Lower leg skin (tissue), 4 donors: ENCODE measurements around the gene UBL5. TPM values are rescaled to one million over a fixed set of nuclear protein-coding genes. Genes with fewer than 3 reads are reported as not detected.

ENCODE experiments used
- DNase-seq, 2 donors: peaks; one replicate each; pipeline ENCODE4 v3.0.0-alpha.2; 2019; ENCODE audit warnings: low spot score in 2 of 2
- H3K4me3 ChIP-seq: fragments of 200-600 bp; sonication (generic); 2 replicates; pipeline ENCODE4 v1.5.1; 2017; ENCODE audit warnings: mild to moderate bottlenecking, low read depth; ENCODE audit not compliant: poor library complexity, severe bottlenecking
- POLR2A ChIP-seq, 2 donors: fragments of 450-650 bp; IDR thresholded peaks; one replicate each; pipeline ENCODE4 v1.6.1; 2016 to 2017; ENCODE audit warnings: antibody characterized with exemption in 2 of 2, mild to moderate bottlenecking in 1 of 2, moderate library complexity in 1 of 2
- WGBS, 2 donors: methylation state at CpG; one replicate each; pipeline ENCODE4 v1.1.5; 2018; 5-methylcytosine and 5-hydroxymethylcytosine counted together
- intact Hi-C: fragments of 100-400 bp; cut with DNase I; formaldehyde crosslinking; loops from one replicate; pipeline ENCODE4 v1.15.0; 2023; ENCODE audit warnings: low total_unique reads
- total RNA-seq, 4 donors: library from RNA; depleted of rRNA; stranded (reverse); fragments of >200 nt; gene quantifications; one replicate each; pipeline ENCODE4 v1.1.0, GENCODE V29; 2016
- TF ChIP-seq, protein P1 (sequence below), 3 donors: fragments of 450-650 bp; IDR thresholded peaks; one replicate each; pipeline ENCODE4 v1.5.1; 2016; ENCODE audit warnings: antibody characterized with exemption in 3 of 3, mild to moderate bottlenecking in 3 of 3, moderate library complexity in 2 of 3

The UBL5 gene
- total RNA-seq, 4 donors from 2014 or later = 339 to 596 (median 390) TPM

DNA sequence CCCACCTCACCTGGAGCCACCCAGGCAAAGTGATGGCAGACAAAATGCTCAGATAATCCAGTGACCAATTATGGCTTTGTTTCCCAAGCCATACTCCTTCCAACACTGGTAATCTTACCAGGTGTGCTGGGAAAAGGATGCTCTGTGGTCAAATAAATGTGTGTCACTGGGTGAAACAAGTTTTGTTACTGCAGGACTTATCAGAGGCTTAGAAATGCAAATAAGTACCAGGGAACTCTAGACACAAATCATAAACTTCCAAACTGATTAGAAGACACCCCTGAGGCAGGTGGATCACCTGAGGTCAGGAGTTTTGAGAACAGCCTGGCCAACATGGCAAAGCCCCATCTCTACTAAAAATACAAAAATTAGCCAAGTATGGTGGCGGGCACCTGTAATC lies 33.8 kb downstream of the UBL5 start:
- TF ChIP-seq, protein P1, sequence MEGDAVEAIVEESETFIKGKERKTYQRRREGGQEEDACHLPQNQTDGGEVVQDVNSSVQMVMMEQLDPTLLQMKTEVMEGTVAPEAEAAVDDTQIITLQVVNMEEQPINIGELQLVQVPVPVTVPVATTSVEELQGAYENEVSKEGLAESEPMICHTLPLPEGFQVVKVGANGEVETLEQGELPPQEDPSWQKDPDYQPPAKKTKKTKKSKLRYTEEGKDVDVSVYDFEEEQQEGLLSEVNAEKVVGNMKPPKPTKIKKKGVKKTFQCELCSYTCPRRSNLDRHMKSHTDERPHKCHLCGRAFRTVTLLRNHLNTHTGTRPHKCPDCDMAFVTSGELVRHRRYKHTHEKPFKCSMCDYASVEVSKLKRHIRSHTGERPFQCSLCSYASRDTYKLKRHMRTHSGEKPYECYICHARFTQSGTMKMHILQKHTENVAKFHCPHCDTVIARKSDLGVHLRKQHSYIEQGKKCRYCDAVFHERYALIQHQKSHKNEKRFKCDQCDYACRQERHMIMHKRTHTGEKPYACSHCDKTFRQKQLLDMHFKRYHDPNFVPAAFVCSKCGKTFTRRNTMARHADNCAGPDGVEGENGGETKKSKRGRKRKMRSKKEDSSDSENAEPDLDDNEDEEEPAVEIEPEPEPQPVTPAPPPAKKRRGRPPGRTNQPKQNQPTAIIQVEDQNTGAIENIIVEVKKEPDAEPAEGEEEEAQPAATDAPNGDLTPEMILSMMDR (IDR thresholded peaks at IDR 0.05) = no peak
- TF ChIP-seq POLR2A (IDR thresholded peaks at IDR 0.05) = no peak
- no peak overlapping the region for H3K4me3 ChIP-seq
- DNase-seq = no peak
- intact Hi-C loops = no loop called here
- WGBS, 2 donors = 92 to 100% methylated on average over 1 of the region's 1 CpG

DNA sequence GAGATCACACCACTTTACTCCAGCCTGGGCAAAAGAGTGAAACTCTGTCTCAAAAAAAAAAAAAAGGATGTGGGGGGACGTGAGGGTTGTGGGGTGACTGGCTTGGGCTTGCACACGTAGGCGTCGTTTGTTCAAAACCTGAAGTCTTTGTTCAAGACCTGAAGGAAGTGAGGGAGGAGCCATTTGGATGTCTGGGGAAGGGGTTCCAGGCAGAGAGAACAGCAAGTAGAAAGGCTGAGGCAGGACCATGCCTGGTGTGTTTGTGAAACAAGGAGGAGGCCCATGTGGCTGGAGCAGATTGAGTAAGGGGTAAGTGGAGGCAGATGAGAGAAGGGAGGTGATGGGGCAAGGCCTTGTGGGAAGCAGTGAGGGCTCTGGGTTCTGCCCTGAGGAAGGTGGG lies 35.2 kb downstream of the UBL5 start:
- DNase-seq = no peak
- TF ChIP-seq POLR2A (IDR thresholded peaks at IDR 0.05) = no peak
- TF ChIP-seq, protein P1 (IDR thresholded peaks at IDR 0.05) = no peak
- intact Hi-C loops = no loop called here
- WGBS, 2 donors = 82 to 83% methylated on average over 4 of the region's 4 CpGs
- H3K4me3 ChIP-seq = no peak overlapping the region

GRCh38 chr19:9863759-9864158 lies 36.0 kb downstream of the UBL5 start:
- no peak for TF ChIP-seq POLR2A (IDR thresholded peaks at IDR 0.05)
- no peak for DNase-seq
- 64 to 68% methylated on average over 5 of the region's 5 CpGs for WGBS, 2 donors
- intact Hi-C loops = no loop called here
- no peak overlapping the region for H3K4me3 ChIP-seq

- no peak overlapping the region for H3K4me3 ChIP-seq
- intact Hi-C loops = no loop called here
- TF ChIP-seq, protein P1 (IDR thresholded peaks at IDR 0.05) = no peak
- TF ChIP-seq POLR2A (IDR thresholded peaks at IDR 0.05) = no peak
- no peak for DNase-seq
- WGBS, 2 donors = 80% methylated on average over 16 of the region's 16 CpGs
These were observed 38.2 kb downstream of the UBL5 start for GRCh38 chr19:9865732-9866501.

DNA sequence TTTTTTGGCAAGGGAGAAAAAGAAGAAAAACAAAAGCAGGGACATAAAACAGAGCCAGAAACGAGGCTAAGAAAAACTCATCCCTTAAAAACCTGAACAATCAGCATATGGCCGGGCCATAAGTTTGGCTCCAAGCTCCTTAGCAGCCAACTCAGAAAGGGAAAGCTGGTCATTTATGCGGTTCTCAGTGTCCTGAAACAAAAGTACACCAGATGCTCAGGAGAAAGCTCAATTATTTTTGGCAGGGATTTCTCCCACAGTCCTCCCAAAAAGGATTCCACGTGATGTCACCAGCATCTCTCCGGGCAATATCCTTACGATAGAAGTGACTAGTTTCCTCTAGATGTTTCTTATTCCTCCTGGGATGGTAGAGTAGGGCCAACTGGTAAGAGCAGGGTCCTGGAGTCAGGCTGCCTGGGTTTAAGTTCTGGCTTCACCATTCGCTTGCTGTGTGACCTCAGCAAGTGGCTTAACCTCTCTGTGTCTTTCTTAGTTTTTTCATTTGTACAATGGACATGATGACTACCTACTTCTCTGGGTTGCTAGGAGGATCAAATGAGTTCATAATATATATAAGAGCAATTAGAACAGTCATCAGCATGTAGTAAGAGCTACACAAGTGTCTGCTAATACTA lies 41.4 kb downstream of the UBL5 start:
- TF ChIP-seq POLR2A (IDR thresholded peaks at IDR 0.05) = no peak
- TF ChIP-seq, protein P1 (IDR thresholded peaks at IDR 0.05) = no peak
- 70 to 76% methylated on average over 7 of the region's 7 CpGs for WGBS, 2 donors
- no peak overlapping the region for H3K4me3 ChIP-seq
- intact Hi-C loops = no loop called here
- DNase-seq = no peak

- intact Hi-C loops = no loop called here
- DNase-seq = no peak
- no peak for TF ChIP-seq POLR2A (IDR thresholded peaks at IDR 0.05)
- TF ChIP-seq, protein P1 (IDR thresholded peaks at IDR 0.05) = no peak
- H3K4me3 ChIP-seq = no peak overlapping the region
- WGBS, 2 donors = 78 to 86% methylated on average over 15 to 16 of the region's 16 CpGs
These were observed 44.1 kb downstream of the UBL5 start for GRCh38 chr19:9871626-9872338.
